Activated naive CD4-positive, alpha-beta T cell treated with anti-CD3 and anti-CD28 coated beads for 36 hours (primary cell): ENCODE data around the gene SOX6. TPM values are rescaled to one million over a fixed set of nuclear protein-coding genes. Genes with fewer than 3 reads are reported as not detected.

Source experiments
- CTCF ChIA-PET: fragments of 350-600 bp; sonication (Branson Sonifier 250); formaldehyde crosslinking; loops from one replicate; lab custom pipeline; 2021; ENCODE audit warnings: antibody characterized with exemption; lab: Charles Lee
- DNase-seq: peaks from one replicate; pipeline ENCODE4 v3.0.0-alpha.2; 2020
- H3K27ac Mint-ChIP-seq: one replicate; pipeline ENCODE4 v1.8.0; 2021; ENCODE audit warnings: mild to moderate bottlenecking, mixed read lengths
- H3K27me3 Mint-ChIP-seq: one replicate; pipeline ENCODE4 v1.8.0; 2021; ENCODE audit warnings: low read depth, mixed read lengths
- H3K36me3 Mint-ChIP-seq: one replicate; pipeline ENCODE4 v1.8.0; 2021; ENCODE audit warnings: low read depth, mixed read lengths
- H3K4me1 Mint-ChIP-seq: one replicate; pipeline ENCODE4 v1.8.0; 2021; ENCODE audit warnings: low read depth, mixed read lengths
- H3K4me3 Mint-ChIP-seq: one replicate; pipeline ENCODE4 v1.8.0; 2021; ENCODE audit warnings: mild to moderate bottlenecking, moderate library complexity, mixed read lengths
- H3K9me3 Mint-ChIP-seq: one replicate; pipeline ENCODE4 v1.8.0; 2021; ENCODE audit warnings: mixed read lengths
- intact Hi-C: fragments of 100-400 bp; cut with micrococcal nuclease; formaldehyde crosslinking; loops from one replicate; pipeline ENCODE4 v1.15.1; 2023
- total RNA-seq, 2 experiments: library from RNA; stranded (reverse); gene quantifications; one replicate each; pipeline ENCODE4 v1.2.3, GENCODE V29; 2021

The SOX6 gene
- total RNA-seq, 2 experiments from 2014 or later: not detected

DNA sequence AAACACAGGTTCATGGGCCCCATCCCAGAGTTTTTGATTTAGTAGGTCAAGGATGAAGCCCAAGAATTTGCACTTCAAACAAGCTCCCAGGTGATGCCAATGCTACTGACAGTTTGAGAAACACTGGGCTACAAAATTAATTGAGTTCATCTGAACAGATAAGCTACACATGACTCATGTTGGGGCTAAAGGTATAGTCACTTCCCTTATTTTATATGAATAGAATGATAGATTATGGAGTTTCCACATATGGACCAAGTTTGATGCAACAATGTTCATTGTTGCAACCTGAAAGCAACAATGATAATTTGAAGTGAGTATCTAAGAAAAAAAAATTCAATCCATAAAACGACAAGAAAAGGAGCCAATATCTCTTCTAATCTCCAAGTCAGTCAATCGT lies 54.9 kb downstream of the SOX6 start:
- Mint-ChIP-seq H3K27me3 (no peaks in the 10 kb centered on the region), H3K9me3 (no peaks in the 10 kb centered on the region), H3K27ac (no peak overlapping the region), H3K4me1 (no peaks in the 10 kb centered on the region), H3K36me3 (no peaks in the 10 kb centered on the region), H3K4me3 (no peak overlapping the region)
- CTCF ChIA-PET: no interaction called here
- no peak for DNase-seq
- intact Hi-C loops: no loop called here

DNA sequence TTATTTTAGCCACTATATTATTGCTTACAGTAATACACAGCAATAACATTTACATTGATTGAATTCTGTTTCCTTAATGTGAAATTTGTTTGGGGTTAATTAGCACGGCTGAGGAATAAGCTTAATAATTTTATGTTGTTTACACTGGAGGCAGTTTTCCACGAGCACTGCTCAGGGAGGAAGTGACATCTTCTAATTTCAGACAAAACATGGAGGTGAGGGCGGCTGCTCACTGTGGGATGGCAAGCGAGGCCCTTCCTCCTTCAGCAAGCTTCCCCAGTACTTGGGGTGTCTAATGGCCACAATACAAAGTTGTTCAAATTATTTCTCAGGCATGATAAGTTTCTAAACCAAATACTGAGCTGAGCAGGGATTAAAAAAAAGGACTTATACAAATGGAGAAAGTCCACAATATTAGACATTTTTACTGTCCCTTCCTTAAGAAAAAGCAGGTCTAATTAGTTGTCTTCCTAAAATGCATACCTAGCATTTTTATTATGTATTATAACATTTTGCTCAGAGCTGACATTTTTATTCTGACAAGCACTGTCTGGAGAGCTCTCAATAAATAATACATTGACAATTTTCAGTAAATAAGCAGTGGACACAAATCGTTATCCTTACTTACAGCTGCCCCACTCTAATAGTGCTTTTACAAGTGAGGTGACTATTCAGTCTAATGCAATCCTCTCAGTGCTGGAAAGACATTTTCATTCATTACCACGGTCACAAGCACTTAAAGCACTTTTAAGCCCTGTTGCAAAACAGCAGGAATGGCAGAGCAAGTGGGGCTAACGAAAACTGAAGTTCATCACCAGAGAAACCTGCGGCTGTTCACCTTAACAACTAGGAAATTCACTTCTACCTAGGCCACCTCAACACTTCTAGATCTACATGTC lies 56.2 kb downstream of the SOX6 start:
- no peaks in the 10 kb centered on the region for H3K9me3 Mint-ChIP-seq
- no peak overlapping the region for H3K4me3 Mint-ChIP-seq
- CTCF ChIA-PET: no interaction called here
- DNase-seq: no peak
- H3K27ac Mint-ChIP-seq: no peak overlapping the region
- no peaks in the 10 kb centered on the region for H3K4me1 Mint-ChIP-seq
- intact Hi-C loops: no loop called here
- H3K36me3 Mint-ChIP-seq: no peaks in the 10 kb centered on the region
- H3K27me3 Mint-ChIP-seq: no peaks in the 10 kb centered on the region

DNA sequence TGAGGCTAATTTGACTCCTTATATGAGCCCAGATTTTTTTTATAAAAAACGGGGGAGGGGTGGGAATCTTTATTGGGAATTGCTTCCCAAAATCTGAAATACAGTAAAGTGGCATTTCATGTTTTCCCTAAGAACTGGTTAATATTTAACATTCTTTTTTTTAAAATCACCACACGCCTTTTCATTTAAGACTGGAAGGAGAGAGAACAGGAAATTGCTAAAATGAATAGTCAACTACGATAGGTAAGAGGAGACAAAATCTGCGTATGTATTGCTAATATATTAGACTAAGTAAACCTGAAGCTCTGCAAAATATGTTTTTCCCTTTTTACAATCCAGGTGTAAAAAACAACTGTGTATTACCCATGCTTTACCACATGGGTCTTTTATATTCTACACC lies 57.0 kb downstream of the SOX6 start:
- H3K36me3 Mint-ChIP-seq: no peaks in the 10 kb centered on the region
- H3K4me3 Mint-ChIP-seq: no peak overlapping the region
- intact Hi-C loops: no loop called here
- no peak for DNase-seq
- no peaks in the 10 kb centered on the region for H3K27me3 Mint-ChIP-seq
- no peaks in the 10 kb centered on the region for H3K9me3 Mint-ChIP-seq
- CTCF ChIA-PET: no interaction called here
- no peaks in the 10 kb centered on the region for H3K4me1 Mint-ChIP-seq
- H3K27ac Mint-ChIP-seq: no peak overlapping the region

DNA sequence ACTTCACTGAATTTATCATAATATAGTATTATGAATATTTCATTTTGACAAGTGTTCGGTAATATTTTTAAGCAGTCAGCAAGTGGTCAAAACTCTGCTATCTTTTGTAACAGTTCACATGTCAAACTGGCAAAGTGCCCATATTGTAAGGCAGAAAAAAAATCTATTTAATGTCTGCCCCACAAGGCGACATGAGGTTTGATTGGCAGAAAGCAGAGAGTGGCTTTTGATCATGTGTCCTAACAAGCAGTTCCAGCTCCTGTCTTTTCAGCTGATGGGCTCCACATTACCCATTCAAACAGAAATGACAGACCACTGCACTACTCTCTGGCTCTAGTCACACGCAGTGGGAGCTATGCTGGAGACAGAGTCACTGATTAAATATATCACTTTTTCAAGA lies 59.0 kb downstream of the SOX6 start:
- H3K9me3 Mint-ChIP-seq: peaks cover 2% of the 10 kb centered on the region

DNA sequence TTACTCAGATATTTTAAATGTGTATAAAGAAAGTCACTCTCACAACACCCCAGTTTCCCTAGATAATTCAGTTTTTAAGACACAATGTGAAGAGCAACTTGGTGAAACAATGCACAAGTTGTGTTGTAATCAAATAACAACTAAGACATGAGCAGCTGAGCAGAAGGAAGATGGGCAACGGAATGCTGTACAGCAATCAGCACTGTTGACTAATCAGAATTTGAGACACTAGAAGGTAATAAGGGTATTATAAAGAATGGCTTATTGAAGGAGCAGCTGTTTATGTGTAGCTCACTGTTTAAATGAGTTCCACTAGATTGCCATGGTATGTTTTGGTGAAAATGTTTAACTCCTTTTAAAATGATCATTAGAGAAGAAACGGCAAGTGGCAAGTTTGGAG lies 60.1 kb downstream of the SOX6 start:
- CTCF ChIA-PET: no interaction called here
- H3K27me3 Mint-ChIP-seq: no peaks in the 10 kb centered on the region
- DNase-seq: no peak
- no peaks in the 10 kb centered on the region for H3K4me1 Mint-ChIP-seq
- intact Hi-C loops: no loop called here
- no peak overlapping the region for H3K4me3 Mint-ChIP-seq
- no peaks in the 10 kb centered on the region for H3K36me3 Mint-ChIP-seq
- H3K9me3 Mint-ChIP-seq: peaks cover 2% of the 10 kb centered on the region
- H3K27ac Mint-ChIP-seq: no peak overlapping the region

More for the DNA sequence above, 59.0 kb downstream of the SOX6 start:
- Mint-ChIP-seq H3K27ac (no peak overlapping the region), H3K4me3 (no peak overlapping the region), H3K27me3 (no peaks in the 10 kb centered on the region), H3K4me1 (no peaks in the 10 kb centered on the region), H3K36me3 (no peaks in the 10 kb centered on the region)
- CTCF ChIA-PET: no interaction called here
- intact Hi-C loops: no loop called here
- DNase-seq: no peak

DNA sequence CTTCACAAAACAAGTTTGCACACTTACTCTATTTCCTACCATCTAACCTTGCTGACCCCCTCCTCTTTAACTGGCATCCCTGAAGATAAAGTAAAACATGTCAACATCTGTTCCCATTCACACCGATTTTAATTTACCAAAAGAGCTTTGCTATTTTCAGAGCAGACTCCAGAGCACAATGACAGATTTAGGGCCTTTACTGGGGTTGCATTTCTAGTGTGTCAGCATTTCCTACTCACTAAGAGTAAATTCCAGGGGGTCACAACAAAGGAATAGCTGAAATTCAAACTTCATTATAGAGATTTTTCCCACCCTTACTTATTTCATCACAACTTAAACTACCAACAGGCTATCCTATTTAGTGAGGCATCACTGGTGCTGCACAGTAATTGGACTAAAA lies 60.8 kb downstream of the SOX6 start:
- Mint-ChIP-seq H3K36me3 (no peaks in the 10 kb centered on the region), H3K9me3 (peaks cover 2% of the 10 kb centered on the region), H3K4me1 (no peaks in the 10 kb centered on the region), H3K4me3 (no peak overlapping the region), H3K27me3 (no peaks in the 10 kb centered on the region), H3K27ac (no peak overlapping the region)
- CTCF ChIA-PET: no interaction called here
- intact Hi-C loops: no loop called here
- no peak for DNase-seq

DNA sequence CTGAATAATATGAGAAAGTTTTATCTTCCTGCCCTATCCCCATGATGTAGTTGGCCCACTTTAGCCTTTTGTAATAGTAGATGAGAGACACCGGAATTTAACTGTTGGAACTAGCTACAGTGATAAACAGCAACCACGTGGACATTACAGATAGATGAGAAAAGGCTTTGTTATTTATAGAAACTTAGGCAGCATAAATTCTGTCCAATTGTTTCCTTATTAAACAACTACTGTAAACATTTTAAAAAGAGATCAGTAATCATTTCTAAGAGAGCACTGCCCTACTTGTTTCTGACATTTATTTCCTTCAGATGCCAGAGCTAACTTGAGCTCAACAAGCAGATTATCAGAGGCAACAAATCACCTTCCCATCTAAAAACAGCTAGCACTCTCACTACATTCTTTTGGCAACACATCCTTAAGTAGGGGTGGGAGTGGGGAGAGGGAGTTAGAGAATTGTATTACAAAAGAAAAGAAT lies 63.1 kb downstream of the SOX6 start:
- CTCF ChIA-PET: no interaction called here

DNA sequence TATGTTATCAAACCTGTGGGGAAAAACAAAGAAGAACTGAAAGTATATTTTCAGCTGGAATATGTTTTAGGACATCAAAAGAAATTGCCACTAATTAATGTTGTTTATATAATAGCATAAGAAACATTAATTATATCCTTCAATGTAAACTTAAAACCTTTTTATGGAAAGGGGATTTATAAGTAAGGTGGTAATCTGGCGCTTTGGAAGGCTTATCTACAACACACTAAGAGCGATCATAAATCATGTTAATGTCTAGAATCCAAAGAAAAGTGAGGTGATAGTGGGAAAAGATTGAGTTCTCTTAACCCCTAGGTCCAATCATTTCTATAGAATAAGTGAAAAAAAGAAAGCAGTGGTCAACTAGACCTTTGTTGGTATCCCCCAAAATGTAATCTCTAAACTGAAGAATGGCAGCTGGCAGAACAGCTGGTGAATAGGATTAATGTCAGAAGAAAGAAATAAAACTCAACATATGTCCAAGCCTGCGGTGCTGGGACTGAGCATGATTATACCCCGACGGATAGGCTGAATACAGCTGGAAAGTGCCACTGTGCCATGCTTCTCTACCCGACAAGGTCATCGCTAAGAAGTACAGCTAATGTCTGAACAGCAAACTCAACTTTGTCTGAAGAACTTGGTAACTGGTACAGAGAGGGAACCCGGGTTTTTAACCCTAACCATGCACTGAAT lies 64.0 kb downstream of the SOX6 start:
- H3K4me3 Mint-ChIP-seq: no peak overlapping the region
- no peak for DNase-seq
- CTCF ChIA-PET: no interaction called here
- H3K27ac Mint-ChIP-seq: no peak overlapping the region
- H3K4me1 Mint-ChIP-seq: no peaks in the 10 kb centered on the region
- peaks cover 2% of the 10 kb centered on the region for H3K9me3 Mint-ChIP-seq
- intact Hi-C loops: no loop called here
- H3K36me3 Mint-ChIP-seq: no peaks in the 10 kb centered on the region
- no peaks in the 10 kb centered on the region for H3K27me3 Mint-ChIP-seq

More for the DNA sequence above, 63.1 kb downstream of the SOX6 start:
- intact Hi-C loops: no loop called here
- Mint-ChIP-seq H3K27me3 (no peaks in the 10 kb centered on the region), H3K36me3 (no peaks in the 10 kb centered on the region), H3K9me3 (peaks cover 2% of the 10 kb centered on the region), H3K4me3 (no peak overlapping the region), H3K27ac (no peak overlapping the region), H3K4me1 (no peaks in the 10 kb centered on the region)
- DNase-seq: no peak

DNA sequence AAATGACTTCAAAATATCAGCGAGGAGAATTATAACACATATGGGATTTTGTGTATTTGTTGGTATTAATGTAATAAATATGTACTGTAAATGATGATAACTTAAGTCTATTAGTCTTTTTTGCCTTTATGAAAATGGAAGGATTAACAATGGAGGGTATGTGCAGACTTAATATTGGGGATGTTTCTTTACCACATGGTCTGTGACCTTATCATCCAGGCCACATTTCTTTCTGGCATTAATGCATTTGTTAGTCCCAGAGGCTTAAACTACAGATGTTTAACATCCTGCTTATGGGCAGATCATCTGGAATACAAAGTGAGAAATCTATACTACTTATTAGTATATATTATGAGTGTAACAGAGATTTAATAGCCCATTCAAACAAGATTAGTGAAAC lies 64.6 kb downstream of the SOX6 start:
- CTCF ChIA-PET: no interaction called here
- no peaks in the 10 kb centered on the region for H3K36me3 Mint-ChIP-seq
- H3K4me1 Mint-ChIP-seq: no peaks in the 10 kb centered on the region
- intact Hi-C loops: no loop called here
- no peak overlapping the region for H3K27ac Mint-ChIP-seq
- H3K27me3 Mint-ChIP-seq: no peaks in the 10 kb centered on the region
- no peak for DNase-seq
- H3K9me3 Mint-ChIP-seq: peaks cover 2% of the 10 kb centered on the region
- H3K4me3 Mint-ChIP-seq: no peak overlapping the region

DNA sequence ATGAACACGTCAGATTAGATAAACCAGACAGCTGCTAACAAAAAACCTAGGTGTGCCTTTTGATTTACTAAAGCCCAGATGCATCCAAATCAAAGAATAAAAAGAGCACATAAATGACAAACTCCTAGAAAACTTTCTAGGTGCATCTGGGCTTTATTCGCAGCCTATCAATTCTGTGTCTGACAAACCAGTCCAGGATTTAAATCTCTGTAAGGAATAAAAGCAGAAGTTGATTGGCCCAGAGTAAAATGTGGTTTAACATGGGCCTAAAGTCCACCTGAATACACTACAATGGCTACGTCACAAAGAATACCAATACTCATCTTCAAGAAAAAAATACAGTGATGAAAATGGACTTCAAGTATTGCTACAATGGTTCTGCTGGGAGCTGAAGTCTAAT lies 66.8 kb downstream of the SOX6 start:
- H3K27ac Mint-ChIP-seq: no peak overlapping the region
- H3K36me3 Mint-ChIP-seq: no peaks in the 10 kb centered on the region
- H3K9me3 Mint-ChIP-seq: peaks cover 2% of the 10 kb centered on the region
- CTCF ChIA-PET: interaction anchor here (0.7 kb wide), 1 partner anchor 113 kb away, joined by 3 read pairs; no protein-coding TSS in a partner anchor
- H3K4me3 Mint-ChIP-seq: no peak overlapping the region
- no peak for DNase-seq
- H3K27me3 Mint-ChIP-seq: no peaks in the 10 kb centered on the region
- H3K4me1 Mint-ChIP-seq: no peaks in the 10 kb centered on the region
- intact Hi-C loops: no loop called here

DNA sequence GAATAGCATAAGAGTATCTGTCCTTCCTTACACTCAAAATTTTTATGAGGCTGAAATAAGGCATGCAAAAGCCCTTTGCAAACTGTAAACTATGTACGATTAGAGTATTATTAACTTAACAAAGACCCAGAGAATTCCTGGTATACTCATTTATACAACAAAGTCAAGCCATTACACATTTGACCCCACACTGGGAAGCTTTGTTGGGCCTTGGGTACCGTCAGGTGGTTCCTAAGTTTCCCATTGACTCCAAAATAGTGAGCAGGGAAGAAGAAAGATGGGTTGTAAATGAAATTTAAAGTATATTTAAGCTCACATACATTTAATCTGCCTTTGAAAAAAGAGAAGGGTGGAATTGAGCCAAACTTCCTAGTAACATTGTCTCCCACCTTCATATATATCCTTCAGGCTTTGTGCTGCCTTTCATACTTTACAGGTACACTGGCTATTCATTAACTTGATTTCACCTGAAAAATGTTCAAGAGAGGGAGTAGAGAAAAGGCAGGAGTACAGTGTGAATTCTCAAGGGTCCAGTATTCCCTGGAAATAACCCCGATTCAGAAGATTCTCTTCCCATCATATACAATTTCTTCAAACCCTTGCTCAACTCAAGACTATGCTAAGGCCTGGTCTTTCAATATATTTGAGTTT lies 68.6 kb downstream of the SOX6 start:
- no peaks in the 10 kb centered on the region for H3K27me3 Mint-ChIP-seq
- H3K4me3 Mint-ChIP-seq: no peak overlapping the region
- H3K4me1 Mint-ChIP-seq: no peaks in the 10 kb centered on the region
- intact Hi-C loops: no loop called here
- DNase-seq: no peak
- no peaks in the 10 kb centered on the region for H3K36me3 Mint-ChIP-seq
- H3K27ac Mint-ChIP-seq: no peak overlapping the region
- no peaks in the 10 kb centered on the region for H3K9me3 Mint-ChIP-seq
- CTCF ChIA-PET: interaction anchor here (1.1 kb wide), 1 partner anchor 102 kb away, joined by 3 read pairs; no protein-coding TSS in a partner anchor

DNA sequence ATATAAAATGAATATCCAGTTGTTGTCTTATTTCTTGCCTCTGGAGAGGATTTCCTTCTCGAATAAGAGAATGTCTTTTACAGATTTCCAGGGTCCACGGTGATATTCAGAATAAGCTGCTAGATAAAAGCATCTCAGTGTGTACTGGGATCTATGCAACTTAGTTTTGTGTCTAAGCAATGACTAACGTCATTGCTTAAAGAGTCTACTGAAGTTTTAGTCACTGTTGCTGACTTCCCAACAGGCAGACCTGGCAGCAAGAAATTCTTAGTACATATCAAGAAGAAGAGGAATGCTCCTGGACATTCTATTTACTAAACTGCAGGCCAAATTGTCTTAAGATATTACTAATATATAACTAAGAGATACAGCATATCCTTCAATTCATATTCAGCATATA lies 70.3 kb downstream of the SOX6 start:
- intact Hi-C loops: no loop called here
- H3K4me3 Mint-ChIP-seq: no peak overlapping the region
- no peaks in the 10 kb centered on the region for H3K36me3 Mint-ChIP-seq
- no peaks in the 10 kb centered on the region for H3K4me1 Mint-ChIP-seq
- no peaks in the 10 kb centered on the region for H3K9me3 Mint-ChIP-seq
- H3K27ac Mint-ChIP-seq: no peak overlapping the region
- H3K27me3 Mint-ChIP-seq: no peaks in the 10 kb centered on the region
- DNase-seq: no peak
- CTCF ChIA-PET: no interaction called here
